Endothelial cell of umbilical vein (primary cell): Measurements from ENCODE around the gene AFF1.

Source experiments
- CTCF ChIP-seq, 2 donors: IDR thresholded peaks; 1 replicate in 1 of 2; 2 replicates in 1 of 2; pipeline ENCODE4 v1.5.1; 2011; ENCODE audit warnings: low read length in 2 of 2, mild to moderate bottlenecking in 2 of 2, moderate library complexity in 2 of 2, control low read depth in 1 of 2, inconsistent platforms in 1 of 2, low read depth in 1 of 2; ENCODE audit not compliant: insufficient read depth in 1 of 2; ENCODE audit errors: extremely low read depth in 1 of 2
- FOS ChIP-seq: IDR thresholded peaks from 2 replicates; pipeline ENCODE4 v1.6.1; 2011; ENCODE audit warnings: mild to moderate bottlenecking, low read length, moderate library complexity, borderline replicate concordance; ENCODE audit not compliant: insufficient read depth
- POLR2A ChIP-seq: IDR thresholded peaks from 2 replicates; pipeline ENCODE4 v1.6.1; 2012; ENCODE audit warnings: low read depth, mild to moderate bottlenecking, control low read depth, low read length

GRCh38 chr4:86917212-86918039 is 17.4 kb upstream of the AFF1 start:
- TF ChIP-seq CTCF (IDR thresholded peaks at IDR 0.05; ENCODE audit: extremely low read depth in 1 of 2, insufficient read depth in 1 of 2, low read depth in 1 of 2, low read length in 2 of 2) (no peak), FOS (no peak), POLR2A (no peak)
